Nephron progenitor cell (in vitro differentiated cells): ENCODE measurements around the gene NGB.

ENCODE experiments used
- DNase-seq: peaks from one replicate; pipeline ENCODE4 v3.0.0; 2021
- H3K27ac Mint-ChIP-seq: 2 replicates; pipeline ENCODE4 v1.8.0; 2021; ENCODE audit warnings: mild to moderate bottlenecking, moderate library complexity, mixed read lengths
- H3K27me3 Mint-ChIP-seq: 2 replicates; pipeline ENCODE4 v1.8.0; 2021; ENCODE audit warnings: mild to moderate bottlenecking, low read depth, mixed read lengths; ENCODE audit not compliant: poor library complexity
- H3K36me3 Mint-ChIP-seq: 2 replicates; pipeline ENCODE4 v1.8.0; 2021; ENCODE audit warnings: low read depth, mixed read lengths
- H3K4me1 Mint-ChIP-seq: 2 replicates; pipeline ENCODE4 v1.8.0; 2021; ENCODE audit warnings: mixed read lengths
- H3K4me3 Mint-ChIP-seq: 2 replicates; pipeline ENCODE4 v1.8.0; 2021; ENCODE audit warnings: mild to moderate bottlenecking, moderate library complexity, mixed read lengths
- H3K9me3 Mint-ChIP-seq: 2 replicates; pipeline ENCODE4 v1.8.0; 2021; ENCODE audit warnings: mild to moderate bottlenecking, moderate library complexity, mixed read lengths
- CTCF ChIP-seq: fragments of 200-600 bp; sonication (generic); IDR thresholded peaks from 2 replicates; pipeline ENCODE4 v1.5.0; 2021; ENCODE audit warnings: antibody characterized with exemption

NGB gene

GRCh38 chr14:77278461-77279230 lies 7.6 kb upstream of the NGB start:
- Mint-ChIP-seq H3K27me3 (peaks cover 8% of the 10 kb centered on the region), H3K9me3 (no peaks in the 10 kb centered on the region), H3K27ac (no peak overlapping the region), H3K36me3 (peaks cover 12% of the 10 kb centered on the region), H3K4me1 (peaks cover 6% of the 10 kb centered on the region), H3K4me3 (no peak overlapping the region)
- no peak for TF ChIP-seq CTCF
- no peak for DNase-seq

DNA sequence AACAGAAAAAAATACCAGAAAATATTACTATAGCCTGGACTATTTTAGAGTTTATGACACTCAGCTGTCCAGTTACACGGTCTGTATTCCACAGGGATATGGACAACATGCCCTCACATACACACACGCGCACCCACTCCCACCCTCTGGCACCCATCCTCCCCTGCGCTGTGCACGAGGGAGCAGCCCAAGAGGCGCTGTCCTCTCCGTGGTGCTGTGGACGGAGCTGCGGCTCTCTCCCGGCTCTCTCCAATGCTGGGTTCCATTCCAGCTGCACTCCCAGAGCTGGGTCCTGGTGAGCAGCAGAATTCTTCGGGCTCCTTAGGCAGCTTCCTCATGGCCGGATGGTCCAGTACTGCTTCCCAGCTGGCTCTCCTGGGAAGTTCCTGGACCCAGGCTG lies 6.0 kb upstream of the NGB start:
- no peak for DNase-seq

GRCh38 chr14:77276295-77276935 lies 5.4 kb upstream of the NGB start:
- H3K36me3 Mint-ChIP-seq: peaks cover 18% of the 10 kb centered on the region
- peak overlapping the region; percentile 64 for H3K27ac Mint-ChIP-seq
- peaks cover 31% of the 10 kb centered on the region for H3K27me3 Mint-ChIP-seq
- no peak overlapping the region for H3K4me3 Mint-ChIP-seq
- peaks cover 14% of the 10 kb centered on the region for H3K9me3 Mint-ChIP-seq
- no peak for DNase-seq
- no peak for TF ChIP-seq CTCF
- peaks cover 6% of the 10 kb centered on the region for H3K4me1 Mint-ChIP-seq

More for the DNA sequence above, 6.0 kb upstream of the NGB start:
- Mint-ChIP-seq H3K27ac (no peak overlapping the region), H3K36me3 (peaks cover 18% of the 10 kb centered on the region), H3K4me3 (no peak overlapping the region), H3K9me3 (peaks cover 11% of the 10 kb centered on the region), H3K27me3 (peaks cover 25% of the 10 kb centered on the region), H3K4me1 (peaks cover 6% of the 10 kb centered on the region)
- TF ChIP-seq CTCF: no peak

- H3K27me3 Mint-ChIP-seq: peaks cover 37% of the 10 kb centered on the region
- H3K9me3 Mint-ChIP-seq: peaks cover 14% of the 10 kb centered on the region
- DNase-seq: no peak
- no peak overlapping the region for H3K27ac Mint-ChIP-seq
- no peak overlapping the region for H3K4me3 Mint-ChIP-seq
- no peak for TF ChIP-seq CTCF
- peaks cover 14% of the 10 kb centered on the region for H3K36me3 Mint-ChIP-seq
- H3K4me1 Mint-ChIP-seq: peaks cover 6% of the 10 kb centered on the region
Measured at GRCh38 chr14:77275601-77276017, 4.6 kb upstream of the NGB start.

- Mint-ChIP-seq H3K4me1 (peaks cover 1% of the 10 kb centered on the region), H3K27me3 (peaks cover 42% of the 10 kb centered on the region), H3K4me3 (no peak overlapping the region), H3K36me3 (peaks cover 14% of the 10 kb centered on the region), H3K9me3 (peaks cover 14% of the 10 kb centered on the region), H3K27ac (no peak overlapping the region)
- DNase-seq: no peak
- no peak for TF ChIP-seq CTCF
Measured at GRCh38 chr14:77275041-77275580, 4.1 kb upstream of the NGB start.
